ENCODE measurements around the gene TGM5.

DNA sequence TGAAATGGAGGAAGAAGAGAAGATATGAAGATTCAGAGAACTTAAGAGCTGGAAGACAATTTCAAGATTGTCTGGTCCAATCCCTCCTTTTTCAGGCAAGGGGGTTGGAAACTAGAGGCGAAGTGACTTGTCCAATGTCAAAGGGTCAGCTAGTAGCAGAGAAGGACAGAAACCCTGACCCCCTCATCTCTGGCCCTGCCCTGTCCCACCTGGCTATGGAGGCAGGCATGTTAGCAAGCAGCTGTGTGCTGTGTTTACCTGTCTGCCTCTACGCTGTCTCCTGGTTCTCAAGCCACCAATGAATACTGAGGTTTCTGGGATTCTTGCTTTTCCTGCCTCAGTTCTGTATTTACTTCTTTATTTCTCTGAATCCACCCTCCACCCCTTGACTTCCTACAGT is 342 bp downstream of the TGM5 start:
- TF ChIP-seq EP300 (IDR thresholded peaks at IDR 0.05; ENCODE audit: low read depth) = no peak
- TF ChIP-seq CTCF (IDR thresholded peaks at IDR 0.05) = no peak

Measured in transverse colon (tissue), 3 donors.